ENCODE data around the gene PLXNC1.

PLXNC1 gene

GRCh38 chr12:94163850-94164249 is 15.5 kb downstream of the PLXNC1 start:
- no peak for DNase-seq

GRCh38 chr12:94165138-94165537 is 16.8 kb downstream of the PLXNC1 start:
- no peak for DNase-seq

GRCh38 chr12:94165670-94166364 is 17.4 kb downstream of the PLXNC1 start:
- DNase-seq, result no peak

- DNase-seq, result no peak
Observed at GRCh38 chr12:94167071-94167755, 18.8 kb downstream of the PLXNC1 start.

GRCh38 chr12:94167756-94168416 is 19.5 kb downstream of the PLXNC1 start:
- DNase-seq, result no peak

GRCh38 chr12:94169495-94169894 is 21.1 kb downstream of the PLXNC1 start:
- DNase-seq, result no peak

GRCh38 chr12:94169966-94170689 is 21.8 kb downstream of the PLXNC1 start:
- no peak for DNase-seq

GRCh38 chr12:94170690-94171594 is 22.6 kb downstream of the PLXNC1 start:
- DNase-seq, result no peak

- no peak for DNase-seq
Observed at GRCh38 chr12:94171595-94171930, 23.2 kb downstream of the PLXNC1 start.

GRCh38 chr12:94172031-94172430 is 23.7 kb downstream of the PLXNC1 start:
- no peak for DNase-seq

GRCh38 chr12:94172973-94173372 is 24.6 kb downstream of the PLXNC1 start:
- no peak for DNase-seq

GRCh38 chr12:94173660-94174265 is 25.4 kb downstream of the PLXNC1 start:
- DNase-seq, result no peak

GRCh38 chr12:94174576-94174975 is 26.2 kb downstream of the PLXNC1 start:
- DNase-seq, result no peak

GRCh38 chr12:94175763-94176668 is 27.6 kb downstream of the PLXNC1 start:
- no peak for DNase-seq

GRCh38 chr12:94178054-94178453 is 29.7 kb downstream of the PLXNC1 start:
- DNase-seq, result no peak

GRCh38 chr12:94178882-94179281 is 30.5 kb downstream of the PLXNC1 start:
- DNase-seq, result no peak

- no peak for DNase-seq
Observed at GRCh38 chr12:94179723-94180122, 31.3 kb downstream of the PLXNC1 start.

GRCh38 chr12:94180558-94181296 is 32.4 kb downstream of the PLXNC1 start:
- no peak for DNase-seq

- DNase-seq, result no peak
Observed at GRCh38 chr12:94182986-94183707, 34.8 kb downstream of the PLXNC1 start.
